T-cell (primary cell): ENCODE measurements around the gene ELMO3. TPM values are rescaled to one million over a fixed set of nuclear protein-coding genes. Genes with fewer than 3 reads are reported as not detected.

Source experiments
- ATAC-seq, 4 experiments: fragments of 200-7000 bp in 3 of 4; fragments of 150-1000 bp in 1 of 4; cut with Tn5 transposase; replicated peaks in 1 of 4; 1 replicate in 3 of 4; 2 replicates in 1 of 4; pipeline ENCODE4 v1.10.0; 2021; ENCODE audit warnings: moderate library complexity in 3 of 4, mild to moderate bottlenecking in 2 of 4, moderate number of reproducible peaks in 1 of 4
- CTCF ChIA-PET, 2 donors: fragments of 300-600 bp; sonication (Branson Sonifier 250); formaldehyde crosslinking; loops; one replicate each; lab custom pipeline; 2022; ENCODE audit warnings: antibody characterized with exemption in 2 of 2; lab: Charles Lee
- POLR2A ChIA-PET, 2 donors: fragments of 300-600 bp; sonication (Branson Sonifier 250); formaldehyde crosslinking; loops; one replicate each; lab custom pipeline; 2022; ENCODE audit warnings: antibody characterized with exemption in 2 of 2; lab: Charles Lee
- DNase-seq, 35 experiments: peaks; one replicate each; pipeline versions ENCODE4 v3.0.0 to v3.0.0-alpha.2; 2013 to 2023
- H3K27ac ChIP-seq: one replicate; pipeline ENCODE4 v1.5.1; 2013; ENCODE audit warnings: low read length
- H3K27me3 ChIP-seq, 2 experiments: replicated peaks in 1 of 2; 1 replicate in 1 of 2; 2 replicates in 1 of 2; pipeline versions ENCODE4 v1.6.1 to v1.7.0; 2013; ENCODE audit warnings: low read length in 1 of 2, mixed read lengths in 1 of 2; ENCODE audit not compliant: control insufficient read depth in 2 of 2, insufficient read depth in 2 of 2; ENCODE audit errors: extremely low read depth in 1 of 2
- H3K36me3 ChIP-seq, 2 donors: 1 replicate in 1 of 2; 2 replicates in 1 of 2; pipeline versions ENCODE4 v1.6.1 to v1.7.0; 2013; ENCODE audit warnings: low read length in 1 of 2; ENCODE audit not compliant: control insufficient read depth in 2 of 2, insufficient read depth in 1 of 2; ENCODE audit errors: extremely low read depth in 1 of 2
- H3K4me1 ChIP-seq, 2 experiments: 1 replicate in 1 of 2; 2 replicates in 1 of 2; pipeline versions ENCODE4 v1.6.1 to v1.7.0; 2013; ENCODE audit warnings: low read length in 2 of 2, mixed read lengths in 1 of 2; ENCODE audit not compliant: insufficient read depth in 2 of 2, control insufficient read depth in 1 of 2; ENCODE audit errors: extremely low read depth in 1 of 2
- H3K4me3 ChIP-seq, 2 donors: 1 replicate in 1 of 2; 2 replicates in 1 of 2; pipeline versions ENCODE4 v1.5.1 to v1.7.0; 2013; ENCODE audit warnings: mild to moderate bottlenecking in 2 of 2, low read length in 1 of 2, moderate library complexity in 1 of 2; ENCODE audit not compliant: control insufficient read depth in 1 of 2; ENCODE audit errors: extremely low read depth in 1 of 2
- H3K9me3 ChIP-seq: 2 replicates; pipeline ENCODE4 v1.7.0; 2013
- H3K27ac Mint-ChIP-seq, 2 donors: one replicate each; pipeline ENCODE4 v1.8.0; 2020 to 2021; ENCODE audit warnings: mild to moderate bottlenecking in 2 of 2, mixed read lengths in 2 of 2
- H3K27me3 Mint-ChIP-seq, 2 donors: one replicate each; pipeline ENCODE4 v1.8.0; 2021 to 2022; ENCODE audit warnings: mixed read lengths in 2 of 2
- H3K36me3 Mint-ChIP-seq: one replicate; pipeline ENCODE4 v1.8.0; 2021; ENCODE audit warnings: mixed read lengths
- H3K4me1 Mint-ChIP-seq, 3 donors: one replicate each; pipeline ENCODE4 v1.8.0; 2020 to 2022; ENCODE audit warnings: mixed read lengths in 3 of 3, mild to moderate bottlenecking in 1 of 3
- H3K4me3 Mint-ChIP-seq, 3 donors: one replicate each; pipeline ENCODE4 v1.8.0; 2020 to 2022; ENCODE audit warnings: mild to moderate bottlenecking in 3 of 3, mixed read lengths in 3 of 3, moderate library complexity in 3 of 3
- H3K9me3 Mint-ChIP-seq, 3 donors: one replicate each; pipeline ENCODE4 v1.8.0; 2020 to 2022; ENCODE audit warnings: mixed read lengths in 3 of 3
- WGBS: methylation state at CpG from one replicate; pipeline ENCODE4 v1.1.5; 2013; ENCODE audit warnings: missing lambda C conversion rate; ENCODE audit not compliant: insufficient coverage; 5-methylcytosine and 5-hydroxymethylcytosine counted together
- total RNA-seq, 35 experiments: library from RNA in 6 of 35; stranded (reverse) in 6 of 35; fragments of 120-200 nt in 1 of 35; gene quantifications; one replicate each; pipeline versions ENCODE4 v1.2.1 to v1.2.4 and lab custom pipeline; 2013 to 2026

Gene ELMO3
- total RNA-seq, 5 donors from 2014 or later (not counting 1 experiment from before 2014, with no cell fraction given): 3.8 to 11.7 (median 8.8) TPM

DNA sequence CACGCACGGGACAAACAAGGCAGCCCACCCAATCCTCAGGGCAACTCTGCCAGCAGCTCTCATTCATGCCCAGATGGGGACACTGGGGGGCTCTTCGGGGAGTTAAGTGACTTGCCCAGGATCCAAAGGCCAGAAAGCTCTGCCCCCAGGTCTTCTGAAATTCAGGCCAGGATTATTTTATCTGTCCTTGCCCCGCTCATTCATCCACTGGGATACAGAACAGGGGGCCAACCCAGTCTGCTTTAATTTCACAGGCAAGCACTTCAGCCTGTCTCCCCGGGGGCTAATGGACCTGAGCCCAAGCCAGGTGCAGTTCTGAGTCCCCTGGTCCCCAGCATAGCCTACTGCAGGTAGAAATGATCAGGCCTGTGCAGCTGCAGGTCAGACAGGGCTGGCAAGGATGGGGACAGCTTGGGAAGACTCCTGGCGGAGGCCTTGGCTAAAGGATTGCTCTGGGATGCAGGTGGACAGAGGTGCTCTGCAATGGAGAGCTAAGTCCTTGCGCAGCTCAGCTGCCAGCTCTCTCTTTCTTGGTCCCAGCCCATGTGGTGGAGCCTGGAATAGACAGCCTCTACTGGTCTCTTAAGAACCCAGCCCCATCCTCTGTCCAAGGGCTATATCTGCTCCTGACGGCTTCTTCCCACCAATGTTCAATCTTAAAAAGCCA is 47.4 kb upstream of the ELMO3 start:
- H3K27me3 ChIP-seq: peaks cover 0 to 22% of the 10 kb centered on the region in 2 experiments
- 75% methylated on average over 7 of the region's 8 CpGs for WGBS

DNA sequence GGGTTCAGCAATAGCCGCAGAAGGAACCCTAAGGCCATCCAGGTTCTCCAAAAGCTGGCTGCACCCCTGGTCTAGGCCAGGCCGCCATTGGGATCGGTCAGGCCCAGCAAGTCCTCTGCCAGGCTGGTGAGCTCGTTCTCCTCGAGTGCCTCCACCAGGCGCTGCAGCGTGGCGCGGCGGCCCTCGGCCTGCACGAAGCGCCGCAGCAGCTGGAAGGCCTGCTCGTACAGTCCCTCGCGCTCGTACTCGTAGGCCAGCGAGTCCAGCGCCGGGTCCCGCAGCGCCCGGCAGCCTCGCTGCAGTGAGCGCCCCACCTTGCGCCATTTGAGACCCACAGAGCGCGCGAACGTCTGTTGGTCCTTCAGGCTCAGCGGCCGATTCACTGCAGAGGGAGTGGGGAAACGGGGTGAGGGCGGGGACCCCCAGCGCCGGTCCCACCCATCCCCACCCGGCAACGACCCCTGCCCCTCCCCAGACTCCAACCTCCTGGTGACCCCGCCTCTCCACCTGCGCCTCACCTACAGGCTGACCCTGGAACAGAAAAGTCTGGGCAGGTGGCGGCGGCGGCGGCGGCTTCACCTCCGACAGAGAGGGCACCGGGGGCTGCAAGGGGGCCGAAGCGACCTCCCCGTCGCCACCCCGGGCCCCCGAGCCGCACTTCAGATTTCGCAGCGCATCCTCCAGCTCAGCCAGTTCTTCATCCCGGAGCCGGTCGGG is 44.2 kb upstream of the ELMO3 start:
- H3K9me3 ChIP-seq: no peaks in the 10 kb centered on the region
- peak overlapping the region; percentile 34 to 48 for H3K4me3 ChIP-seq
- 56% methylated on average over 45 of the region's 61 CpGs for WGBS
- no peak overlapping the region for H3K27ac ChIP-seq
- Mint-ChIP-seq H3K27ac (peak overlapping the region in 1 of 2 donors; percentile 59), H3K4me3 (peak overlapping the region; percentile 66 to 87 (median 71)), H3K36me3 (peaks cover 6% of the 10 kb centered on the region), H3K4me1 (peaks cover 57 to 64% (median 60%) of the 10 kb centered on the region in 3 donors), H3K27me3 (peaks cover 0 to 3% of the 10 kb centered on the region in 2 donors), H3K9me3 (no peaks in the 10 kb centered on the region)
- H3K27me3 ChIP-seq: peaks cover 0 to 11% of the 10 kb centered on the region in 2 experiments
- H3K4me1 ChIP-seq: peaks cover 16 to 75% of the 10 kb centered on the region in 2 experiments
- ATAC-seq (peak in 1 of 4 experiments; percentile 2), DNase-seq (no peak)
- ChIA-PET POLR2A (interaction anchor here in 1 of 2 donors (0.6 kb wide), 1 partner anchor 127 kb away, joined by 13 read pairs; no protein-coding TSS in a partner anchor), CTCF (interaction anchor here (0.5 to 1.4 kb wide), 16 partner anchors 13 to 282 kb away, joined by 3 to 24 read pairs (median 4); no protein-coding TSS in a partner anchor)
- H3K36me3 ChIP-seq: peaks cover 0 to 3% of the 10 kb centered on the region in 2 donors

More for the DNA sequence above, 47.4 kb upstream of the ELMO3 start:
- ChIA-PET POLR2A (interaction anchor here in 1 of 2 donors (0.6 kb wide), 1 partner anchor 159 kb away, joined by 3 read pairs; no protein-coding TSS in a partner anchor), CTCF (interaction anchor here (0.6 to 1.0 kb wide), 2 partner anchors 23 to 109 kb away, joined by 3 read pairs; no protein-coding TSS in a partner anchor)
- Mint-ChIP-seq H3K4me3 (peak overlapping the region; percentile 71 to 79 (median 76)), H3K4me1 (peaks cover 37 to 39% (median 38%) of the 10 kb centered on the region in 3 donors), H3K27ac (peak overlapping the region; percentile 57 to 61), H3K27me3 (peaks cover 3 to 5% of the 10 kb centered on the region in 2 donors), H3K36me3 (peaks cover 20% of the 10 kb centered on the region), H3K9me3 (no peaks in the 10 kb centered on the region)
- Histone ChIP-seq H3K4me3 (no peak overlapping the region), H3K36me3 (peaks cover 0 to 5% of the 10 kb centered on the region in 2 donors), H3K9me3 (no peaks in the 10 kb centered on the region), H3K27ac (no peak overlapping the region), H3K4me1 (peaks cover 2 to 48% of the 10 kb centered on the region in 2 experiments)
- ATAC-seq (no peak), DNase-seq (no peak)

DNA sequence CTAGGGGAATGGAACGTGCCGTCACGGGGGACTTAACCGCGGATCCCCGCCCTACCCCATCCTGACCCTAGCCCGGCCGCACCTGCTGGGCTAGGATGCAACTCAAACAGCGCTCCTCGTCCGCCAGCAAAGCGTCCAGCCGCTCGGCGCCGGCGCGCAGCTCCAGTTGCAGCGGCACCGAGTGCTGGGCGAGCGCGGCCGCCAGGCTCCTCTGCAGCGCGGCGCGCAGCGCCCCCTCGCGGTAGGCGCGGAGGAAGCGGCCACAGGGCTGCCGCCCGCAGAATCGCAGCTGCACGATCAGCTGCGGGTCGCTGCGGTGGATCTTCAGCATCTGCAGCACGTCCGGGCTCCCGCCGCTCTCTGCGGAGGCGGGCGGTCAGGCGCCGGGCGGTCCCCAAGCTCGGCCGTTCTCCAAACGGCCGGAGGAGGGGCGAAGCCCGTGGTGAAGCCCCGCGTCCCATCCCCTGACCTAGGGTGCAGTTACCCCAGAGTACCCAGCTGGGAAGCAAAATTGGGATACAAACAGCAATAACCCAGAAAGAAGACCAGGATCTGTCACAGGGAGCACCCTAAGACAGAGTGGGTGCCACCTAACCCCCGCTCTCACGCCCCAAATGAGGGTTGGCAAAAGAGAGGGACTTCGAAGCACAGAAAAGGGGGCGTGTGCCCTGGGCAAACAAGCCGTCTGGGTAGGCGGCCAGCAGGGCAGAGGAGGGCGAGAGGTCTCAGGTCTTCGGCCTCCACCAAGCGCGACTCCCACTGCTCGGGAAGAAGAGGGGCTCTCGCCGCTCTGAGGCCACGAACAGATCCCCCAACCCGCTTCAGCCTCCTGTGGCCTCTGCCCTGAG is 43.4 kb upstream of the ELMO3 start:
- peaks cover 0 to 10% of the 10 kb centered on the region in 2 experiments for H3K27me3 ChIP-seq
- H3K27ac Mint-ChIP-seq: peak overlapping the region; percentile 97 to 100
- DNase-seq (peak; percentile 37 to 90 (median 69)), ATAC-seq (peak; percentile 41 to 48 (median 41))
- peaks cover 6% of the 10 kb centered on the region for H3K36me3 Mint-ChIP-seq
- no peaks in the 10 kb centered on the region for H3K9me3 ChIP-seq
- H3K4me3 ChIP-seq: peak overlapping the region; percentile 34 to 48
- H3K9me3 Mint-ChIP-seq: no peaks in the 10 kb centered on the region
- CTCF ChIA-PET: interaction anchor here (0.5 to 1.4 kb wide), 18 partner anchors 14 to 283 kb away, joined by 3 to 24 read pairs (median 4); no protein-coding TSS in a partner anchor
- peaks cover 59 to 66% (median 63%) of the 10 kb centered on the region in 3 donors for H3K4me1 Mint-ChIP-seq
- H3K4me1 ChIP-seq: peaks cover 17 to 74% of the 10 kb centered on the region in 2 experiments
- WGBS: 10% methylated on average over 63 of the region's 74 CpGs
- peaks cover 0 to 3% of the 10 kb centered on the region in 2 donors for H3K36me3 ChIP-seq
- peaks cover 0 to 3% of the 10 kb centered on the region in 2 donors for H3K27me3 Mint-ChIP-seq
- H3K4me3 Mint-ChIP-seq: peak overlapping the region; percentile 66 to 87 (median 71)
- POLR2A ChIA-PET: interaction anchor here in 1 of 2 donors (0.5 to 0.6 kb wide), 2 partner anchors 127 to 536 kb away, joined by 6 to 13 read pairs; no protein-coding TSS in a partner anchor
- H3K27ac ChIP-seq: no peak overlapping the region

DNA sequence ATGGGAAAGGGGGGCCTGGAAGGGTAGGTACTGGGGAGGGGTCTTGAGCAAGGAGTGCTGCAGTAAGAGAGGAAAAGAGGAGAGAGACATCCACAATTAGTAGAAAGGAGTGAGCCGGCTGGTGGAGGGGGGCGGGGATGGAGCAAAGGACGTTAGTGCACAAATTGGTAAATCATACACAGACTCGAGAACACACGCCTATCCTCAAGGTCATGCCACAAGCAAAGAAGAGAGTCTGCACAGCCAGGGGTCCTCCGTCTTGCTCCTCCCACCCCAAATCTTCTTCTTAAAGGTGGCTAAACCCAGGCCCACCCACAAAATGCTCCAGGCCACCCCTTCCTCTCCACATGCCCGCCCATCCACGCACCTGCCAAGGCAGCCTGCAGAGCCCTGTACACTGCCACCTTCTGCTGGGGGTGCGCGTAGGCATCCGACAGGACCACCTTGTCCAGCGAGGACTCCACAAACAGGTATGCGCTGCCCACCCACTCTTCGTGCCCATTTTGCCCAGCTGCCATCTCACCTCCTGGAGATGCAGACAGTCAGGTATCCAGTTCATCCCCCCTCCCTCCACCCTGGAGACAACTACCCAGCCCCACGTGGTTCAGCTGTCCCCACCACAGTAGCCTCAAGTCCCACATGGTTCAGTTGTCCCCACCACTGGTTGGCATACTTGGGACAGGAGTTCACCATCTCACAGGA is 42.6 kb upstream of the ELMO3 start:
- 87% methylated on average over 14 of the region's 15 CpGs for WGBS

DNA sequence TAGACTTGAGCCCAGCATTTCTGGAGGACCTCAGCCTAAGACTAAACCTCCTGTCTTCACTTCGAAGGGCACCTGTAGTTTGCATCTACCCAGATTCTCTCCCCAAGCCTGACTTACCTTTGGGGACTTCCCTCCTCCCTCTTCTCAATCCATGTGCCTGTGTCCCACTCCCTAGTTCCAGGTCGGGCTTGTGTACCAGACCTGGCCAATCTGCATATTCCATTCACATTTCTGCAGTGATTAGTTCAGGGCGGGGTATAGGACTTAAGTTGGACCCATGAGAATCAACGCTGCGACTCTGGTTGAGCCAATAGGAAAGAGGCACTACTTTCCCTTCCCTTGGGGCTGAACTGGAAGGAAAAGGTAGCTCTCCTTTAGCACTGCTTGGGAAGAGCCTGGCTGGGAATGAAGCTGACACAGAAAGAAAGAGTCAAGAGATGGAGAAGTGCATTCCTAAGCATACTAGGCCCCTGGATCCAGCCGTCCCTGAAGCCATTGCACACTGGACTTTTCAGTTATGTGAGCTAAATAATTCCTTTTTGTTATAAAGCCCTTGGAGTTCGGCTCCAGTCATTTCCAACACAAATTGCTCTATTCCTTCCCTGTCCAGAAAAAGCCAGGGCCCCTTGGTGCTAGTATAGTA is 41.7 kb upstream of the ELMO3 start:
- H3K27me3 ChIP-seq: peaks cover 3 to 19% of the 10 kb centered on the region in 2 experiments
- peaks cover 58 to 68% (median 64%) of the 10 kb centered on the region in 3 donors for H3K4me1 Mint-ChIP-seq
- peaks cover 6% of the 10 kb centered on the region for H3K36me3 Mint-ChIP-seq
- no peak overlapping the region for H3K4me3 ChIP-seq
- DNase-seq (no peak), ATAC-seq (no peak)
- ChIA-PET CTCF (interaction anchor here (0.5 to 1.6 kb wide), 8 partner anchors 11 to 182 kb away, joined by 3 to 8 read pairs (median 3); partner anchors contain the start of gene FHOD1 (in 1 of the 2)), POLR2A (interaction anchor here (0.5 to 0.8 kb wide), 2 partner anchors 87 to 176 kb away, joined by 3 to 4 read pairs; no protein-coding TSS in a partner anchor)
- H3K4me3 Mint-ChIP-seq: peak overlapping the region; percentile 87 to 93 (median 92)
- H3K9me3 Mint-ChIP-seq: no peaks in the 10 kb centered on the region
- peak overlapping the region; percentile 98 for H3K27ac ChIP-seq
- peaks cover 4 to 6% of the 10 kb centered on the region in 2 donors for H3K27me3 Mint-ChIP-seq
- H3K27ac Mint-ChIP-seq: peak overlapping the region; percentile 97 to 100
- peaks cover 21 to 76% of the 10 kb centered on the region in 2 experiments for H3K4me1 ChIP-seq
- peaks cover 0 to 3% of the 10 kb centered on the region in 2 donors for H3K36me3 ChIP-seq
- WGBS: 89% methylated on average over 6 of the region's 7 CpGs
- no peaks in the 10 kb centered on the region for H3K9me3 ChIP-seq

More for the DNA sequence above, 42.6 kb upstream of the ELMO3 start:
- H3K4me3 ChIP-seq: no peak overlapping the region
- peaks cover 0 to 10% of the 10 kb centered on the region in 2 experiments for H3K27me3 ChIP-seq
- ATAC-seq (no peak), DNase-seq (no peak)
- ChIA-PET POLR2A (interaction anchor here in 1 of 2 donors (0.5 kb wide), 1 partner anchor 535 kb away, joined by 6 read pairs; no protein-coding TSS in a partner anchor), CTCF (interaction anchor here in 1 of 2 donors (1.4 to 1.6 kb wide), 3 partner anchors 91 to 143 kb away, joined by 3 to 10 read pairs (median 8); partner anchors contain the start of gene FHOD1)
- Mint-ChIP-seq H3K27me3 (peaks cover 0 to 4% of the 10 kb centered on the region in 2 donors), H3K36me3 (peaks cover 6% of the 10 kb centered on the region), H3K27ac (peak overlapping the region; percentile 97 to 100), H3K4me1 (peaks cover 60 to 66% (median 66%) of the 10 kb centered on the region in 3 donors), H3K4me3 (peak overlapping the region in 2 of 3 donors; percentile 14 to 87), H3K9me3 (no peaks in the 10 kb centered on the region)
- H3K4me1 ChIP-seq: peaks cover 17 to 74% of the 10 kb centered on the region in 2 experiments
- peak overlapping the region; percentile 98 for H3K27ac ChIP-seq
- peaks cover 0 to 3% of the 10 kb centered on the region in 2 donors for H3K36me3 ChIP-seq
- no peaks in the 10 kb centered on the region for H3K9me3 ChIP-seq
